Measurements from ENCODE around the gene MRPL16. TPM values are rescaled to one million over a fixed set of nuclear protein-coding genes. Genes with fewer than 3 reads are reported as not detected.
"Not testable (repeated sequence)": the region's sequence is repeated elsewhere in the genome, so short reads cannot be mapped to it uniquely, and the experiment has no call there.

Gene MRPL16
- 10 to 100 TPM; 51.2 to 92.8 TPM for total RNA-seq

DNA sequence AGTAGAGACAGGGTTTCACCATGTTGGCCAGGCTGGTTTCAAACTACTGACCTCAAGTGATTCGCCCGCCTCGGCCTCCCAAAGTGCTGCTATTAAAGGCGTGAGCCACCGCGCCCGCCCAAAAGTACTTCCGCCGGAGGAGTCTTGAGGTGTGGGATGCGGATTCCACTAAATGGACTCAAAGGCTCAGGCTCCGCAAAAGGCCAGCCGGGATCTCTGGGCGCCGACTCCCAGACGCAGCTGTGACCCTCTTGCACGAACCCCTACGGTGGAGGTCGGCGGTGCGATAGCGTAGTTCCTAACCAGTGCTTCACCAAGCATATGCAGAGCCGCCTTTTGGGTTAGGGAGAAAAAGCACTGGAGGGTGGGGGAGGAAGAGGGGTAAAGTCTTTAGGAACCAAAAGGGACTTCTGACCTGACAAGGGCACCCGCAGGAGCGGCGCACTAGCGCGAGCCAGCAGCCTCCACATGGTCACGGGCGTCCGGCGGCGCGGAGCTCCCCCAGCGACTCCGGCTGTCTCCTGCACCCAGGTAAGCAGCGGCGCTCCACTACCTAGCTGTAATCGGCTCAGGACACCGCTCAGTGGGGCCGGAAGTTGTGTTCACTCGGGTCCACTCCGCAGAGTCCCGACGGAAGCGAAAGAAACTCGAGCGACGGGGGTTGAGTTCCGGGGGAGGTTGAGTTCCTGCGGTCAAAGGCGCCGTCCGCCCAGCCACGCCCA lies at the start of gene MRPL16:
MRPL16 (minus strand) TSS at position 590 of the 722 bp plus-strand sequence; CDS start at position 470, 120 bp downstream.
- ATAC-seq (replicated peaks) = peak; percentile 98
- H3K9me3 Mint-ChIP-seq = no peaks in the 10 kb centered on the region
- H3K4me1 Mint-ChIP-seq = no peaks in the 10 kb centered on the region
- H3K27me3 Mint-ChIP-seq = no peaks in the 10 kb centered on the region
- H3K4me3 Mint-ChIP-seq = peak within 1 kb of the TSS; percentile 89
- H3K27ac Mint-ChIP-seq = peak within 1 kb of the TSS; percentile 88
- H3K36me3 Mint-ChIP-seq (ENCODE audit: low read depth) = peaks cover 48% of the 10 kb centered on the region

DNA sequence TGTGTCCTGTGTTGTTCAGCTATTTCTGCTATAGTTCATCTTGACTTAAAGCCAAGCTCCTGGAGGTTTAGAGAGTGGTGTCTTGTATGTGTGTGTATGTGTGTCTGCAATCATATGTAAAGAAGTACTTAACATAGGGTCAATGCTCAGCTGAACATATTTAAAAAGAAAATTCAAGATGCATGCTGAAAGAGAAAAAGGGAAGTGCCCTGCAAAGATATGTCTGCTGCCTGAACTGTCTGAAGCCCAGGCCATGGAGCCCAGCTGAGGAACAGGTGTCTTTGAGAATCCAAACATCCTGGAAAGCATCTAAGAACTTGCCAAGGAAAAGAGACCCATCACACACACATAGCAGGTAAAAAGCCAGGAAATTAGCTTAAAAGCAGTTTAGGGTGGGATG lies 49.1 kb upstream of the MRPL16 start:
- Mint-ChIP-seq H3K4me3 (no peak overlapping the region), H3K9me3 (no peaks in the 10 kb centered on the region), H3K27me3 (no peaks in the 10 kb centered on the region), H3K27ac (peak overlapping the region; percentile 16), H3K36me3 (ENCODE audit: low read depth) (no peaks in the 10 kb centered on the region), H3K4me1 (peaks cover 14% of the 10 kb centered on the region)
- no peak for ATAC-seq (replicated peaks)

GRCh38 chr11:59857439-59858434 lies 47.2 kb upstream of the MRPL16 start:
- ATAC-seq (replicated peaks) = peak; percentile 92
- H3K4me3 Mint-ChIP-seq = peak overlapping the region; percentile 53
- no peaks in the 10 kb centered on the region for H3K9me3 Mint-ChIP-seq
- H3K4me1 Mint-ChIP-seq = peaks cover 14% of the 10 kb centered on the region
- H3K27me3 Mint-ChIP-seq = no peaks in the 10 kb centered on the region
- peak overlapping the region; percentile 71 for H3K27ac Mint-ChIP-seq
- H3K36me3 Mint-ChIP-seq (ENCODE audit: low read depth) = no peaks in the 10 kb centered on the region

GRCh38 chr11:59854871-59855270 lies 44.3 kb upstream of the MRPL16 start:
- no peak for ATAC-seq (replicated peaks)
- no peak overlapping the region for H3K4me3 Mint-ChIP-seq
- no peaks in the 10 kb centered on the region for H3K27me3 Mint-ChIP-seq
- no peaks in the 10 kb centered on the region for H3K36me3 Mint-ChIP-seq (ENCODE audit: low read depth)
- no peaks in the 10 kb centered on the region for H3K9me3 Mint-ChIP-seq
- peaks cover 14% of the 10 kb centered on the region for H3K4me1 Mint-ChIP-seq
- no peak overlapping the region for H3K27ac Mint-ChIP-seq

DNA sequence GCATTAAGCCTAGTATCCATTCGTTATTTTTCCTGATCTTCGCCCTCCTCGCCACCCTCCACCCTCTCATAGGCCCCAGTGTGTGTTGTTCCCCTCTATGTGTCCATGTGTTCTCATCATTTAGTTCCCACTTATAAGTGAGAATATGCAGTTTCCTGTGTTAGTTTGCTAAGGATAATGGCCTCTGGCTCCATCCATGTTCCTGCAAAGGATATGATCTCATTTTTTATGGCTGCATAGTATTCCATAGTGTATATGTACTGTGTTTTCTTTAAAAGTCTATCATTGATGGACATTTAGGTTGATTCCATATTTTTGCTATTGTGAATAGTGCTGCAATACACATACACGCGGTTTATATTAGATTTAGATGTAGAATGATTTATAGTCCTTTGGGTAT lies 40.8 kb upstream of the MRPL16 start:
- H3K4me3 Mint-ChIP-seq; H3K9me3 Mint-ChIP-seq; H3K36me3 Mint-ChIP-seq (ENCODE audit: low read depth); H3K27me3 Mint-ChIP-seq; ATAC-seq (replicated peaks); H3K27ac Mint-ChIP-seq; H3K4me1 Mint-ChIP-seq: not testable (repeated sequence)

- not testable (repeated sequence) for H3K4me1 Mint-ChIP-seq; H3K4me3 Mint-ChIP-seq; H3K36me3 Mint-ChIP-seq (ENCODE audit: low read depth); ATAC-seq (replicated peaks); H3K9me3 Mint-ChIP-seq; H3K27ac Mint-ChIP-seq; H3K27me3 Mint-ChIP-seq
These were observed 39.0 kb upstream of the MRPL16 start for GRCh38 chr11:59849551-59849950.

GRCh38 chr11:59849129-59849528 lies 38.6 kb upstream of the MRPL16 start:
- ATAC-seq (replicated peaks) = no peak
- H3K9me3 Mint-ChIP-seq = no peaks in the 10 kb centered on the region
- H3K27me3 Mint-ChIP-seq = peaks cover 3% of the 10 kb centered on the region
- H3K4me3 Mint-ChIP-seq = no peak overlapping the region
- H3K27ac Mint-ChIP-seq = no peak overlapping the region
- no peaks in the 10 kb centered on the region for H3K36me3 Mint-ChIP-seq (ENCODE audit: low read depth)
- no peaks in the 10 kb centered on the region for H3K4me1 Mint-ChIP-seq

DNA sequence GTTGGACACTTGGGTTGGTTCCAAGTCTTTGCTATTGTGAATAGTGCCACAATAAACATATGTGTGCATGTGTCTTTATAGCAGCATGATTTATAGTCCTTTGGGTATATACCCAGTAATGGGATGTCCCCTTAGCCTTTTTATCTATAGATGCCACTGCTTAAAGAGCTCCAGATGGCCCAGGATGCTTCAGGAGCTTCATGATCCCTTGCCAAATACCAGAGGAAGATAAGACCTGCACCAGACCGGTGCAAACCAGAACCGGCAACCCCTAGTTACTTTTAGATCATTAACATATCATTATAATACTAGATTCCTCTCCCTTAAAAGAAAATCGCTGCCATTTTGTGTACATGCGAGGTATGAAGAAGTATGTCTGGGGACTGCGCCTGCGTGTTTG lies 37.9 kb upstream of the MRPL16 start:
- H3K36me3 Mint-ChIP-seq (ENCODE audit: low read depth); H3K27ac Mint-ChIP-seq; H3K4me3 Mint-ChIP-seq; H3K4me1 Mint-ChIP-seq; H3K27me3 Mint-ChIP-seq; H3K9me3 Mint-ChIP-seq; ATAC-seq (replicated peaks): not testable (repeated sequence)

DNA sequence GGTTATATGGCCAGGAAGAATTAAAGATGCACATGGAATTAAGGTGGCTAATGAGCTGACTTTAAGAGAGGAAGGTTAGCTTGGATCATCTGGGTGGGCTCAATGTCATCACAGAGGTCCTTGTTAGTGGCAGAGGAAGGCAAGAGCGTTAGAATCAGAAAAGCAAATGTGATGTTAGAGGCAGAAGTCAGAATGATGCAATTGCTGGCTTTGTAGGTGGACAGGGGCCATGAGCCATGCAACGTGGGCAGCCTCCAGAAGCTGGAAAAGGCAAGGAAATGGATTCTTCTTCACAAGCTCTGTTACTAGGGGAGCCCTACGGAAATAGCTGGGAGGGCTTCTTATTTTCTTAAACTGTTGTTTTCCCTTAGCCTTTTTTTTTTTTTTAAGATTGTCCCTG lies 37.0 kb upstream of the MRPL16 start:
- H3K27ac Mint-ChIP-seq = no peak overlapping the region
- no peak overlapping the region for H3K4me3 Mint-ChIP-seq
- ATAC-seq (replicated peaks) = no peak
- H3K27me3 Mint-ChIP-seq = peaks cover 3% of the 10 kb centered on the region
- H3K36me3 Mint-ChIP-seq (ENCODE audit: low read depth) = no peaks in the 10 kb centered on the region
- no peaks in the 10 kb centered on the region for H3K9me3 Mint-ChIP-seq
- no peaks in the 10 kb centered on the region for H3K4me1 Mint-ChIP-seq

GRCh38 chr11:59846556-59846955 lies 36.0 kb upstream of the MRPL16 start:
- Mint-ChIP-seq H3K4me3 (no peak overlapping the region), H3K4me1 (no peaks in the 10 kb centered on the region), H3K27ac (no peak overlapping the region), H3K36me3 (ENCODE audit: low read depth) (no peaks in the 10 kb centered on the region), H3K27me3 (peaks cover 3% of the 10 kb centered on the region), H3K9me3 (no peaks in the 10 kb centered on the region)
- ATAC-seq (replicated peaks) = no peak

GRCh38 chr11:59845399-59845798 lies 34.8 kb upstream of the MRPL16 start, which contains the start of gene CBLIF:
Gene CBLIF (minus strand): TSS chr11:59845499. CDS start chr11:59845453, 46 bp downstream.
- ATAC-seq (replicated peaks) = no peak
- H3K27me3 Mint-ChIP-seq = peaks cover 3% of the 10 kb centered on the region
- H3K4me1 Mint-ChIP-seq = no peaks in the 10 kb centered on the region
- H3K9me3 Mint-ChIP-seq = no peaks in the 10 kb centered on the region
- H3K27ac Mint-ChIP-seq = no peak within 1 kb of the TSS
- no peak within 1 kb of the TSS for H3K4me3 Mint-ChIP-seq
- no peaks in the 10 kb centered on the region for H3K36me3 Mint-ChIP-seq (ENCODE audit: low read depth)

DNA sequence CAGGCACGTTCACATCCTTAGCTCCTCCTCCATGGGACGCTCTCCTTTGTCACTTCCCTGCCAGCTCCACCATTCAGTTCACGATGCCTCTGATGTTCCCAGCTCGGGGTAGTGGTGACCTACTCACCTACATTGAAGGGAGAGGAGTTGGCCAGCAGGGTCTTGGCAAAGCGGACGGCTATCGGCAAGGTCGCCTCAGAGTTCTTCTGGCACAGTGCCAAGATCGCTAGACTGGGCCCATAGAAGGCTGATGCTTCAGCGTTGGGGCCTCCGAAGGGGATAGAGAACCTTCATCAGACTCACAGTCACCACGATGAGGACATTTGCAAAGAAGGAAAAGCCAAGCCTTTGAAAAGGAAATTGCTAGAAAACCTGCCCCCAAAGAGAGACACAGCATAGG lies 31.7 kb upstream of the MRPL16 start:
- Mint-ChIP-seq H3K9me3 (no peaks in the 10 kb centered on the region), H3K27ac (no peak overlapping the region), H3K36me3 (ENCODE audit: low read depth) (no peaks in the 10 kb centered on the region), H3K4me3 (no peak overlapping the region), H3K4me1 (no peaks in the 10 kb centered on the region), H3K27me3 (peaks cover 8% of the 10 kb centered on the region)
- no peak for ATAC-seq (replicated peaks)

- H3K27me3 Mint-ChIP-seq = peaks cover 6% of the 10 kb centered on the region
- no peak for ATAC-seq (replicated peaks)
- H3K4me3 Mint-ChIP-seq = no peak overlapping the region
These were observed 30.9 kb upstream of the MRPL16 start for GRCh38 chr11:59841514-59841913.

GRCh38 chr11:59839615-59840014 lies 29.0 kb upstream of the MRPL16 start:
- Mint-ChIP-seq H3K4me1 (no peaks in the 10 kb centered on the region), H3K27ac (no peak overlapping the region), H3K27me3 (peaks cover 7% of the 10 kb centered on the region), H3K4me3 (no peak overlapping the region), H3K36me3 (ENCODE audit: low read depth) (no peaks in the 10 kb centered on the region), H3K9me3 (no peaks in the 10 kb centered on the region)
- no peak for ATAC-seq (replicated peaks)

More at GRCh38 chr11:59841514-59841913, 30.9 kb upstream of the MRPL16 start:
- H3K27ac Mint-ChIP-seq = no peak overlapping the region
- no peaks in the 10 kb centered on the region for H3K4me1 Mint-ChIP-seq
- no peaks in the 10 kb centered on the region for H3K9me3 Mint-ChIP-seq
- no peaks in the 10 kb centered on the region for H3K36me3 Mint-ChIP-seq (ENCODE audit: low read depth)

DNA sequence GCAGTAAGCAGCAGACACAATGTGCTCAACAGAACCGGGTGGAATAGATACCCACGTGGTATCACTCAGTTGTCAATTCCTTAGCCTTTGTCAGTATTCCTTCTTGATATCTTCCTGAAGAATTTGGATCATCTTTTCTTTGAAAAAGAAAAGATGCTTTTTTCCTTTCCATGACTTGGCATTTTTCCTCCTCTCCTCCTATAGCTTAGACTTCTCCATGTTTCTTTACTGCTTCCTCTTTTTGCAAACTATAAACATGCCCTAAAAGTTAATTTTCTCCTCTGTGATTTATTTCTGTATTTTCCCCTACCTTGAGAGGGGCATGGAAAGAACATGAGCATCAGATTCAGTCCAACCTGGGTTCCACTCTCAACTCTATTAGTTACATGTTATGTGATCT lies 23.0 kb upstream of the MRPL16 start:
- Mint-ChIP-seq H3K27me3 (peaks cover 8% of the 10 kb centered on the region), H3K4me3 (no peak overlapping the region), H3K36me3 (ENCODE audit: low read depth) (no peaks in the 10 kb centered on the region), H3K27ac (no peak overlapping the region), H3K4me1 (no peaks in the 10 kb centered on the region), H3K9me3 (no peaks in the 10 kb centered on the region)
- no peak for ATAC-seq (replicated peaks)

Data from activated T-helper 17 cell treated with anti-CD3 and anti-CD28 coated beads, Interleukin-2, amount 50 U/mL, for 72 hours (primary cell).